IMR-90 (cell line): Measurements from ENCODE around the gene PZP. TPM values are rescaled to one million over a fixed set of nuclear protein-coding genes. Genes with fewer than 3 reads are reported as not detected.

Experiments used
- ATAC-seq: fragments of 200-7000 bp; cut with Tn5 transposase; 2 replicates; pipeline ENCODE4 v1.9.1; 2020; ENCODE audit warnings: low read depth, mild to moderate bottlenecking, moderate library complexity
- BruUV-seq: library from RNA; stranded (reverse); fragments of 400-500 nt; replicated peaks from 2 replicates; lab custom pipeline; 2021; lab: Mats Ljungman, UMichigan
- CTCF ChIA-PET: fragments of 300-600 bp; formaldehyde crosslinking; extraction: SDS; loops from one replicate; lab custom pipeline; 2021; ENCODE audit warnings: antibody characterized with exemption; lab: Yijun Ruan, JAX
- POLR2A ChIA-PET: fragments of 300-600 bp; sonication (Branson Sonifier 250); formaldehyde crosslinking; loops from one replicate; lab custom pipeline; 2022; ENCODE audit warnings: antibody characterized with exemption; ENCODE audit not compliant: unreplicated experiment; lab: Charles Lee
- DNase-seq: peaks from one replicate; pipeline ENCODE4 v3.0.0; 2013
- H2AFZ ChIP-seq: replicated peaks from 2 replicates; pipeline ENCODE3; 2013; ENCODE audit warnings: low read length, mild to moderate bottlenecking; ENCODE audit not compliant: poor library complexity
- H2AK5ac ChIP-seq: 2 replicates; pipeline ENCODE4 v1.6.1; 2013; ENCODE audit warnings: low read depth, low read length, inconsistent platforms
- H2AK9ac ChIP-seq: replicated peaks from 2 replicates; pipeline ENCODE3; 2013; ENCODE audit warnings: mild to moderate bottlenecking, low read depth, low read length, moderate library complexity; ENCODE audit not compliant: poor library complexity
- H2BK120ac ChIP-seq: 2 replicates; pipeline ENCODE4 v1.6.1; 2013; ENCODE audit warnings: low read depth, low read length, inconsistent platforms
- H2BK15ac ChIP-seq: 3 replicates; pipeline ENCODE4 v1.6.1; 2013; ENCODE audit warnings: low read depth, low read length, inconsistent platforms
- H2BK20ac ChIP-seq: 2 replicates; pipeline ENCODE4 v1.6.1; 2013; ENCODE audit warnings: low read depth, mild to moderate bottlenecking, inconsistent platforms, low read length, moderate library complexity
- H2BK5ac ChIP-seq: 2 replicates; pipeline ENCODE4 v1.6.1; 2013; ENCODE audit warnings: mild to moderate bottlenecking, low read depth, low read length, inconsistent platforms; ENCODE audit not compliant: poor library complexity, severe bottlenecking
- H3K14ac ChIP-seq: replicated peaks from 2 replicates; pipeline ENCODE4 v1.6.1; 2013; ENCODE audit warnings: low read depth, low read length, inconsistent platforms
- H3K18ac ChIP-seq: 2 replicates; pipeline ENCODE4 v1.6.1; 2013; ENCODE audit warnings: low read depth, low read length, control low read depth
- H3K23ac ChIP-seq: 2 replicates; pipeline ENCODE4 v1.6.1; 2013; ENCODE audit warnings: low read depth, low read length, inconsistent platforms
- H3K27ac ChIP-seq: 2 replicates; pipeline ENCODE4 v1.5.1; 2013; ENCODE audit warnings: mild to moderate bottlenecking, control low read depth, low read length; ENCODE audit not compliant: insufficient read depth
- H3K27me3 ChIP-seq: 2 replicates; pipeline ENCODE4 v1.6.1; 2013; ENCODE audit warnings: low read length; ENCODE audit not compliant: control insufficient read depth, insufficient read depth
- H3K36me3 ChIP-seq: 2 replicates; pipeline ENCODE4 v1.6.1; 2013; ENCODE audit warnings: low read length, mixed read lengths; ENCODE audit not compliant: control insufficient read depth, insufficient read depth
- H3K4ac ChIP-seq: 2 replicates; pipeline ENCODE4 v1.6.1; 2013; ENCODE audit warnings: low read depth, low read length, inconsistent platforms
- H3K4me1 ChIP-seq: 2 replicates; pipeline ENCODE4 v1.6.1; 2013; ENCODE audit warnings: low read length, mixed read lengths; ENCODE audit not compliant: control insufficient read depth, insufficient read depth
- H3K4me2 ChIP-seq: 2 replicates; pipeline ENCODE4 v1.6.1; 2013; ENCODE audit warnings: low read depth, mild to moderate bottlenecking, control low read depth, low read length, moderate library complexity
- H3K4me3 ChIP-seq: 2 replicates; pipeline ENCODE4 v1.5.1; 2013; ENCODE audit warnings: low read depth, mild to moderate bottlenecking, control low read depth, low read length, moderate library complexity; ENCODE audit not compliant: insufficient read depth
- H3K56ac ChIP-seq: 2 replicates; pipeline ENCODE4 v1.6.1; 2013; ENCODE audit warnings: low read length, inconsistent platforms; ENCODE audit not compliant: insufficient read depth; ENCODE audit errors: extremely low read depth
- H3K79me1 ChIP-seq, 2 experiments: 2 replicates each; pipeline ENCODE4 v1.6.1; 2013; ENCODE audit warnings: low read length in 2 of 2, inconsistent platforms in 1 of 2, low read depth in 1 of 2
- H3K9ac ChIP-seq: 2 replicates; pipeline ENCODE4 v1.6.1; 2013; ENCODE audit warnings: low read depth, low read length, control low read depth
- H3K9me1 ChIP-seq: 2 replicates; pipeline ENCODE4 v1.6.1; 2013; ENCODE audit warnings: low read length, inconsistent platforms; ENCODE audit not compliant: insufficient read depth
- H3K9me3 ChIP-seq: 2 replicates; pipeline ENCODE4 v1.6.1; 2013; ENCODE audit warnings: low read length; ENCODE audit not compliant: control insufficient read depth, insufficient read depth
- H4K20me1 ChIP-seq: 2 replicates; pipeline ENCODE4 v1.6.1; 2013; ENCODE audit warnings: low read length, inconsistent platforms; ENCODE audit not compliant: insufficient read depth
- H4K5ac ChIP-seq: 2 replicates; pipeline ENCODE4 v1.6.1; 2013; ENCODE audit warnings: mild to moderate bottlenecking, low read depth, low read length, control low read depth
- H4K8ac ChIP-seq, 2 experiments: 2 replicates each; pipeline ENCODE4 v1.6.1; 2013; ENCODE audit warnings: low read depth in 2 of 2, low read length in 2 of 2, control low read depth in 1 of 2, inconsistent platforms in 1 of 2
- H4K91ac ChIP-seq: 2 replicates; pipeline ENCODE4 v1.6.1; 2013; ENCODE audit warnings: low read depth, low read length, inconsistent platforms; ENCODE audit not compliant: insufficient read depth
- BHLHE40 ChIP-seq: fragments of 150-350 bp; IDR thresholded peaks from 2 replicates; pipeline ENCODE4 v1.6.1; 2016; ENCODE audit warnings: mild to moderate bottlenecking, low read depth, low read length
- CEBPB ChIP-seq: IDR thresholded peaks from 2 replicates; pipeline ENCODE4 v1.6.1; 2012; ENCODE audit warnings: low read depth, low read length, improper control_type of control experiment
- FOS ChIP-seq: fragments of 150-350 bp; IDR thresholded peaks from 2 replicates; pipeline ENCODE4 v1.6.1; 2016; ENCODE audit warnings: low read depth, low read length
- MAFK ChIP-seq: IDR thresholded peaks from 2 replicates; pipeline ENCODE4 v1.6.1; 2012; ENCODE audit warnings: low read depth, low read length, improper control_type of control experiment
- MXI1 ChIP-seq: IDR thresholded peaks from 2 replicates; pipeline ENCODE4 v1.6.1; 2012; ENCODE audit warnings: low read depth, mild to moderate bottlenecking, low read length, moderate library complexity, borderline replicate concordance
- NFE2L2 ChIP-seq: fragments of 150-350 bp; IDR thresholded peaks from 2 replicates; pipeline ENCODE4 v1.6.1; 2016; ENCODE audit warnings: low read depth, mild to moderate bottlenecking, low read length
- POLR2A ChIP-seq: IDR thresholded peaks from 2 replicates; pipeline ENCODE4 v1.6.1; 2012; ENCODE audit warnings: mild to moderate bottlenecking, low read depth, low read length
- RAD21 ChIP-seq: IDR thresholded peaks from 2 replicates; pipeline ENCODE4 v1.6.1; 2012; ENCODE audit warnings: low read length, improper control_type of control experiment
- RCOR1 ChIP-seq: IDR thresholded peaks from 2 replicates; pipeline ENCODE4 v1.6.1; 2012; ENCODE audit warnings: mild to moderate bottlenecking, low read length, improper control_type of control experiment; ENCODE audit not compliant: insufficient replicate concordance
- RFX5 ChIP-seq: IDR thresholded peaks from 2 replicates; pipeline ENCODE4 v1.8.0; 2012; ENCODE audit warnings: low read depth, mild to moderate bottlenecking, low read length, moderate library complexity
- SMC3 ChIP-seq: fragments of 150-350 bp; IDR thresholded peaks from 2 replicates; pipeline ENCODE4 v1.6.1; 2016; ENCODE audit warnings: low read depth, mild to moderate bottlenecking, antibody characterized with exemption, low read length, moderate library complexity
- WGBS, 2 experiments: methylation state at CpG; one replicate each; pipeline versions ENCODE4 v1.1.5 to v1.1.7; 2013; ENCODE audit warnings: missing lambda C conversion rate in 2 of 2; ENCODE audit not compliant: insufficient read length in 1 of 2; ENCODE audit errors: extremely low coverage in 2 of 2; 5-methylcytosine and 5-hydroxymethylcytosine counted together
- dilution Hi-C: fragments of 300-500 bp; cut with HindIII; formaldehyde crosslinking; loops from one replicate; pipeline ENCODE4 v1.14.3; 2018; ENCODE audit warnings: low sequenced_read_pairs; ENCODE audit not compliant: unreplicated experiment
- in situ Hi-C: fragments of 300-500 bp; cut with MboI; formaldehyde crosslinking; loops from 3 replicates; pipeline ENCODE4 v1.14.3; 2019; ENCODE audit warnings: low sequenced_read_pairs, inconsistent platforms, mixed read lengths
- intact Hi-C: fragments of 100-400 bp; cut with micrococcal nuclease; formaldehyde crosslinking; loops from 2 replicates; pipeline ENCODE4 v1.10.0; 2022
- polyA plus RNA-seq, 3 experiments: library from polyadenylated mRNA; depleted of rRNA; stranded (reverse); fragments of >200 nt; gene quantifications; 2 replicates each; pipeline ENCODE4 v1.2.3, GENCODE V29; 2012; ENCODE audit warnings: low replicate concordance in 1 of 3
- total RNA-seq: library from RNA; depleted of rRNA; stranded (reverse); fragments of >200 nt; gene quantifications from 2 replicates; pipeline ENCODE4 v1.2.3, GENCODE V29; 2012
- TF ChIP-seq, protein P1 (sequence below): fragments of 150-350 bp; IDR thresholded peaks from 2 replicates; pipeline ENCODE4 v1.6.1; 2017; ENCODE audit warnings: mild to moderate bottlenecking, antibody characterized with exemption, low read length, low read depth
- TF ChIP-seq, protein P2 (sequence below): fragments of 150-350 bp; IDR thresholded peaks from 2 replicates; pipeline ENCODE4 v1.6.1; 2016; ENCODE audit warnings: low read depth, mild to moderate bottlenecking, low read length, moderate library complexity, borderline replicate concordance
- TF ChIP-seq, protein P3 (sequence below): conservative IDR thresholded peaks from 2 replicates; pipeline ENCODE4 v1.5.1; 2012; ENCODE audit warnings: mild to moderate bottlenecking, low read depth, low read length, improper control_type of control experiment

Gene PZP
- total and polyA plus RNA-seq, 2 of the 4 experiments (the other 2 are of a cell fraction): not detected

DNA sequence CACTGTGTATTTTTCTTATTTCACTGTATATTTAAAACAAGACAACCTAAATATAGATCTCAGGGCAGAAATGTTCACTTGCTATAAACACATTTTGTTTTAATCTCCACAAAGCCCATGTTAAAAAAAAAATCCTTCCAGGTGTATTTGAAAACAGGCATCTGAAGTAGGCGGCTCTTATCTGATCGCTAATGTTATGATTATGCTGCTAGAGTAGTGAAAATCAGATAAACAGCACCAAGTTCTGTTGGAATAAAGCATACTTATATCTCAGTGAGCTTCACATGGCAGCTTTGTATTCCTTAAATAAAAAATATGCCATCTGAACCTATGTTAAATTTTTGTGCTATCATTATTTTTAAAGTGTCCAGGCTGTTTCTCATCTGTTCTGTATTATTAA, 47.6 kb upstream of the PZP start:
- BruUV-seq: no TSS peak
- Histone ChIP-seq H3K36me3 (no peaks in the 10 kb centered on the region), H3K18ac (no peak overlapping the region), H3K9ac (no peak overlapping the region), H3K9me1 (no peaks in the 10 kb centered on the region), H3K4me1 (no peaks in the 10 kb centered on the region), H3K23ac (no peak overlapping the region), H4K5ac (no peak overlapping the region), H2AK9ac (no peak overlapping the region), H3K4me3 (no peak overlapping the region), H3K4ac (no peak overlapping the region), H2BK120ac (no peak overlapping the region), H4K8ac (no peak overlapping the region), H2BK5ac (no peak overlapping the region), H3K9me3 (no peaks in the 10 kb centered on the region), H3K27ac (no peak overlapping the region), H4K20me1 (no peaks in the 10 kb centered on the region), H2BK20ac (no peak overlapping the region), H4K91ac (no peak overlapping the region), H2AFZ (no peak overlapping the region), H3K14ac (no peak overlapping the region), H3K4me2 (no peak overlapping the region), H2AK5ac (no peak overlapping the region), H3K27me3 (no peaks in the 10 kb centered on the region), H3K79me1 (no peaks in the 10 kb centered on the region), H3K56ac (no peak overlapping the region), H2BK15ac (no peak overlapping the region)
- no CpG with 5 or more reads among the region's 2 CpGs for WGBS, 2 experiments
- dilution Hi-C loops (no loop called here), intact Hi-C loops (no loop called here), in situ Hi-C loops (no loop called here)
- TF ChIP-seq CEBPB (no peak), NFE2L2 (no peak), FOS (no peak), RFX5 (no peak), MXI1 (no peak), POLR2A (no peak), MAFK (no peak), BHLHE40 (no peak), SMC3 (no peak), RAD21 (no peak), RCOR1 (no peak)
- TF ChIP-seq, protein P1, sequence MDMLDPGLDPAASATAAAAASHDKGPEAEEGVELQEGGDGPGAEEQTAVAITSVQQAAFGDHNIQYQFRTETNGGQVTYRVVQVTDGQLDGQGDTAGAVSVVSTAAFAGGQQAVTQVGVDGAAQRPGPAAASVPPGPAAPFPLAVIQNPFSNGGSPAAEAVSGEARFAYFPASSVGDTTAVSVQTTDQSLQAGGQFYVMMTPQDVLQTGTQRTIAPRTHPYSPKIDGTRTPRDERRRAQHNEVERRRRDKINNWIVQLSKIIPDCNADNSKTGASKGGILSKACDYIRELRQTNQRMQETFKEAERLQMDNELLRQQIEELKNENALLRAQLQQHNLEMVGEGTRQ: no peak
- TF ChIP-seq, protein P2, sequence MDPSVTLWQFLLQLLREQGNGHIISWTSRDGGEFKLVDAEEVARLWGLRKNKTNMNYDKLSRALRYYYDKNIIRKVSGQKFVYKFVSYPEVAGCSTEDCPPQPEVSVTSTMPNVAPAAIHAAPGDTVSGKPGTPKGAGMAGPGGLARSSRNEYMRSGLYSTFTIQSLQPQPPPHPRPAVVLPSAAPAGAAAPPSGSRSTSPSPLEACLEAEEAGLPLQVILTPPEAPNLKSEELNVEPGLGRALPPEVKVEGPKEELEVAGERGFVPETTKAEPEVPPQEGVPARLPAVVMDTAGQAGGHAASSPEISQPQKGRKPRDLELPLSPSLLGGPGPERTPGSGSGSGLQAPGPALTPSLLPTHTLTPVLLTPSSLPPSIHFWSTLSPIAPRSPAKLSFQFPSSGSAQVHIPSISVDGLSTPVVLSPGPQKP: no peak
- TF ChIP-seq, protein P3, sequence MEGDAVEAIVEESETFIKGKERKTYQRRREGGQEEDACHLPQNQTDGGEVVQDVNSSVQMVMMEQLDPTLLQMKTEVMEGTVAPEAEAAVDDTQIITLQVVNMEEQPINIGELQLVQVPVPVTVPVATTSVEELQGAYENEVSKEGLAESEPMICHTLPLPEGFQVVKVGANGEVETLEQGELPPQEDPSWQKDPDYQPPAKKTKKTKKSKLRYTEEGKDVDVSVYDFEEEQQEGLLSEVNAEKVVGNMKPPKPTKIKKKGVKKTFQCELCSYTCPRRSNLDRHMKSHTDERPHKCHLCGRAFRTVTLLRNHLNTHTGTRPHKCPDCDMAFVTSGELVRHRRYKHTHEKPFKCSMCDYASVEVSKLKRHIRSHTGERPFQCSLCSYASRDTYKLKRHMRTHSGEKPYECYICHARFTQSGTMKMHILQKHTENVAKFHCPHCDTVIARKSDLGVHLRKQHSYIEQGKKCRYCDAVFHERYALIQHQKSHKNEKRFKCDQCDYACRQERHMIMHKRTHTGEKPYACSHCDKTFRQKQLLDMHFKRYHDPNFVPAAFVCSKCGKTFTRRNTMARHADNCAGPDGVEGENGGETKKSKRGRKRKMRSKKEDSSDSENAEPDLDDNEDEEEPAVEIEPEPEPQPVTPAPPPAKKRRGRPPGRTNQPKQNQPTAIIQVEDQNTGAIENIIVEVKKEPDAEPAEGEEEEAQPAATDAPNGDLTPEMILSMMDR: no peak
- ATAC-seq: no peak
- DNase-seq: no peak
- ChIA-PET POLR2A (no interaction called here), CTCF (no interaction called here)
